ENCODE results near the gene GLIS1.

GRCh38 chr1:53605181-53605580 is 133.8 kb downstream of the GLIS1 start:
- TF ChIP-seq, protein P1, sequence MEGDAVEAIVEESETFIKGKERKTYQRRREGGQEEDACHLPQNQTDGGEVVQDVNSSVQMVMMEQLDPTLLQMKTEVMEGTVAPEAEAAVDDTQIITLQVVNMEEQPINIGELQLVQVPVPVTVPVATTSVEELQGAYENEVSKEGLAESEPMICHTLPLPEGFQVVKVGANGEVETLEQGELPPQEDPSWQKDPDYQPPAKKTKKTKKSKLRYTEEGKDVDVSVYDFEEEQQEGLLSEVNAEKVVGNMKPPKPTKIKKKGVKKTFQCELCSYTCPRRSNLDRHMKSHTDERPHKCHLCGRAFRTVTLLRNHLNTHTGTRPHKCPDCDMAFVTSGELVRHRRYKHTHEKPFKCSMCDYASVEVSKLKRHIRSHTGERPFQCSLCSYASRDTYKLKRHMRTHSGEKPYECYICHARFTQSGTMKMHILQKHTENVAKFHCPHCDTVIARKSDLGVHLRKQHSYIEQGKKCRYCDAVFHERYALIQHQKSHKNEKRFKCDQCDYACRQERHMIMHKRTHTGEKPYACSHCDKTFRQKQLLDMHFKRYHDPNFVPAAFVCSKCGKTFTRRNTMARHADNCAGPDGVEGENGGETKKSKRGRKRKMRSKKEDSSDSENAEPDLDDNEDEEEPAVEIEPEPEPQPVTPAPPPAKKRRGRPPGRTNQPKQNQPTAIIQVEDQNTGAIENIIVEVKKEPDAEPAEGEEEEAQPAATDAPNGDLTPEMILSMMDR (conservative IDR thresholded peaks at IDR 0.05) = no peak
- TF ChIP-seq EZH2 (IDR thresholded peaks at IDR 0.05; ENCODE audit: low read depth) = no peak

Data from PC-9 (cell line).